HCEC 1CT (cell line): ENCODE results near the gene FBXL17.
A peak's percentile ranks its signal among the peaks of the same experiment; 100 is the strongest.
"Not testable (repeated sequence)": the region's sequence is repeated elsewhere in the genome, so short reads cannot be mapped to it uniquely, and the experiment has no call there.

Experiments
- DNase-seq: peaks from one replicate; pipeline ENCODE4 v3.0.0-alpha.2; 2017

Gene FBXL17

GRCh38 chr5:108381954-108382783 lies at the start of gene FBXL17:
TSS of gene FBXL17 (minus strand) at chr5:108382098.
- peak; percentile 94 for DNase-seq

- peak; percentile 37 for DNase-seq
These were observed 49.2 kb upstream of the FBXL17 start for GRCh38 chr5:108430931-108431608.

GRCh38 chr5:108421713-108422112 lies 39.8 kb upstream of the FBXL17 start:
- peak; percentile 39 for DNase-seq

GRCh38 chr5:108420755-108421154 lies 38.9 kb upstream of the FBXL17 start:
- no peak for DNase-seq

GRCh38 chr5:108420158-108420557 lies 38.3 kb upstream of the FBXL17 start:
- no peak for DNase-seq

GRCh38 chr5:108418197-108418596 lies 36.3 kb upstream of the FBXL17 start:
- no peak for DNase-seq

GRCh38 chr5:108417166-108417670 lies 35.3 kb upstream of the FBXL17 start:
- no peak for DNase-seq

- DNase-seq = peak; percentile 30
These were observed 33.8 kb upstream of the FBXL17 start for GRCh38 chr5:108415726-108416125.

GRCh38 chr5:108409786-108410185 lies 27.9 kb upstream of the FBXL17 start:
- no peak for DNase-seq

- DNase-seq = not testable (repeated sequence)
These were observed 23.3 kb upstream of the FBXL17 start for GRCh38 chr5:108405201-108405600.

- DNase-seq = no peak
These were observed 17.1 kb upstream of the FBXL17 start for GRCh38 chr5:108398964-108399363.

GRCh38 chr5:108396837-108397236 lies 14.9 kb upstream of the FBXL17 start:
- not testable (repeated sequence) for DNase-seq

- DNase-seq = no peak
These were observed 5.9 kb upstream of the FBXL17 start for GRCh38 chr5:108387758-108388157.

GRCh38 chr5:108386345-108387061 lies 4.6 kb upstream of the FBXL17 start:
- peak; percentile 91 for DNase-seq

- no peak for DNase-seq
These were observed 2.8 kb upstream of the FBXL17 start for GRCh38 chr5:108384741-108385140.

- DNase-seq = no peak
These were observed 959 bp upstream of the FBXL17 start for GRCh38 chr5:108382784-108383330.

- peak; percentile 76 for DNase-seq
These were observed 446 bp downstream of the FBXL17 start for GRCh38 chr5:108381350-108381953.

- peak; percentile 11 for DNase-seq
These were observed 1.2 kb downstream of the FBXL17 start for GRCh38 chr5:108380531-108381349.

GRCh38 chr5:108379722-108380530 lies 2.0 kb downstream of the FBXL17 start:
- DNase-seq = peak; percentile 5

GRCh38 chr5:108375768-108376167 lies 6.1 kb downstream of the FBXL17 start:
- no peak for DNase-seq

- no peak for DNase-seq
These were observed 8.5 kb downstream of the FBXL17 start for GRCh38 chr5:108373426-108373825.
